Stimulated activated naive CD4-positive, alpha-beta T cell (primary cell): Measurements from ENCODE around the gene NKAIN2.

Experiments
- DNase-seq, 6 experiments: peaks; one replicate each; lab custom pipeline; 2025; lab: John Stamatoyannopoulos, UW

The NKAIN2 gene

DNA sequence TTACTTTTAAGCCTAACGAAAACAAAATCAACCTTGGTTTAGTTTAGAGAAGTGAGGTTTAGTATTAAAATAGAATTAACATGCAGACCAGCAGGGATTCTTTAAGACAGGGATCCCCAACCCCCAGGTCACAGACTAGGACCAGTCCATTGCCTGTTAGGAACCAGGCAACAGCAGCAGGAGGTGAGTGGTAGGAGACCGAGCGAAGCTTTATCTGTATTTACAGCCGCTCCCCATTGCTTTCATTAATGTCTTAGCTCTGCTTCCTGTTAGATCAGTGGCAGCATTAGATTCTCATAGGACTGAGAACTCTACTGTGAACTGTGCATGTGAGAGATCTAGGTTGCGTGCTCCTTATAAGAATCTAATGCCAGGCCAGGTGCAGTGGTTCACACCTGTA, 225.9 kb downstream of the NKAIN2 start:
- DNase-seq, result no peak

- DNase-seq, result no peak
Observed at GRCh38 chr6:124033501-124033900, 229.8 kb downstream of the NKAIN2 start.

DNA sequence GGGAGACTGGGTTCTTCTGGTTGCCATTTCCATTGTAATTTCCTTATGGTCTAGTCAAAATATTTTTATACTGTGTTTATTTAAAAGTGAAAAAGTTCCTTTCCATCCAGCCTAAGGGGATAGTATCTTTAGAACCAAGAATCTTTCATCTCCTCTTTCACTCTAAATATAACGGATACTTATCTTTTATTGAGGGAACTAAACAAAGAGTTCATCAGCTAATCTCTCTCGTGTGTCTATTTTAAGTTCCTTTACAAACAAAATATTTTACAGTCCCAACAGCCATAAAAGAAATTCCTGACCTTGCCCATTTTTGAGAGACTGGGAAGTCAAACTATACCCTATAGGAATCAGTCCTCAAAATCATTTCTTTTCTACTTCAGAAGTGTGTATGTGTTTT, 232.7 kb downstream of the NKAIN2 start:
- DNase-seq, result no peak

DNA sequence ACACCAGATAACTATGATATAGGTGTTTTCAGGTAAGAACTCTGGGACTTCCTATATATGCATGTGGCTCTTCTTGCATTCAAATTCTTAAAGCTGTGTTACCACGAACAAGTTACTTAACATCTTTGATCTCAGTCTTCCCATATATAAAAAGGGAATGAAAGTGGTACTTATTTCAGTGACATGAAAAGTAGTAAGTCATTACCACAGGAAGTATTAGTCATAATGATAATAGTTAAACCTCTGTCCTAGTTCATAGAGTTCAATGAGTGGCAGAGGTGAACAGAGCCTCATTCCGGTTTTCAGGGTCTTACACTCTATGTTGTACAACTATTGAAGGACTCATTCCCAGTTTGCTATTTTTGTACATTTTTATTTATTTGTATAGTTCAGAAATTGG, 237.0 kb downstream of the NKAIN2 start:
- no peak for DNase-seq

- DNase-seq, result no peak
Observed at GRCh38 chr6:124052120-124052519, 248.5 kb downstream of the NKAIN2 start.

GRCh38 chr6:124053315-124053714, 249.7 kb downstream of the NKAIN2 start:
- no peak for DNase-seq

GRCh38 chr6:124054034-124054433, 250.4 kb downstream of the NKAIN2 start:
- DNase-seq, result no peak

- DNase-seq, result no peak
Observed at GRCh38 chr6:124055395-124055794, 251.7 kb downstream of the NKAIN2 start.

DNA sequence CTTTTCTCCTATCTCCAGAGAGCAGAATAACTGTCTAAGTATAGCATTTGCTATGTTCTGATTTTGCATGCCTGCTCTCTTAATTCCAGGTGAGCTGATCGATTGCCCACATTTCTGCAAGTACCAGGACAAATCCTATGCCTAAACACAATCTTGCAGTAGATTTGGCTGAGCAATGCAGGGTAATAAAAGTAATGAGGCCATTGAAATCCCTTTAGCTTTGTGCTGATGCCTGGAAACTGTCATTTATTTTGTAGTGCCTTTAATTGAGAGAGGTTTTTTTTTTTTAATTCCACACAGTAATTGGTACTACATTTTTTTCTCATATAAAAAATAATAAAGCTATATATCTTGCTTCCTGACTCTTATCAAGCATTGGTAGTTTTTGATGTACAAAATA, 252.3 kb downstream of the NKAIN2 start:
- no peak for DNase-seq

DNA sequence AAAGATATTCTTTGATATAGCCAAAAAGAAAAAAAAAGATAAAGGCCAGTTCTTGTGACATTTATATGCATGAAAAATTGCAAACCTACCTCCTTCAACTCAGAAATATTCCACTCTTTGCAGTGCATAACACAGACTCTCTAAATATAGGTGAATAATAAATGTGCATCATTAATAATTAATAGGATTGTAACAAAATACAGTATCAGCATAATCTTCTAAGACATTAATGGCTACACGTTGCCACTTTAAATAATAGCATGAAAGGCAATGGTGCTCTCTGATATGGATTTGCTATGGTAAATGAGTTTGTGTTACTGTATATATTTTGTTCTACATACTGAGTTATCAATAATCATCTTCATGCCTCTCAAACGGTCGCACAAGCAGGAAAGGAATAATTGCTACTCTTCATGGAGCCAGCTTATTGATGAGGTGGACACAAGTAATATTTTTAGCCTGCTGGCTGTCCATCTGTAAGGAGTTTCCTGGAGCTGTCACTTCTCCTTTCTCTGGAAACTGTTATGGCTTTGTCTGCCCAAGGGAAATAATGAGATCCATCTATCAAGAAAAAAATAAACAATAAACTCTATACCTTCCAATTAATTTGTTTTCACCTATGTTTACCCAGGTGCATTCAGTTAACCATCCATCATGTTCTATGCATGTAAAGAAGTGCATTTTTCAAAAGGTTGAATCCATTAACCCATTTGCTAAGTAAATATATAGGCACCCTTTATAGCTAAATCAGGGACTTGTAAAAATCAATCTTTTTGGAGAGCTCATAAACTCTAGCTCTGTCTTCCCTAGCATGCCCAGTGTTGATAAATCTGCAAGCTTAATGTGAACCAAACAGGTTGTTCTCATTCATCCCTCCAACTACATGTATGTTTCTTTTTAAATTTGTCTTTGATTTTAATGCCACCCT, 253.0 kb downstream of the NKAIN2 start:
- DNase-seq, result no peak

- DNase-seq, result no peak
Observed at GRCh38 chr6:124057461-124057860, 253.8 kb downstream of the NKAIN2 start.

DNA sequence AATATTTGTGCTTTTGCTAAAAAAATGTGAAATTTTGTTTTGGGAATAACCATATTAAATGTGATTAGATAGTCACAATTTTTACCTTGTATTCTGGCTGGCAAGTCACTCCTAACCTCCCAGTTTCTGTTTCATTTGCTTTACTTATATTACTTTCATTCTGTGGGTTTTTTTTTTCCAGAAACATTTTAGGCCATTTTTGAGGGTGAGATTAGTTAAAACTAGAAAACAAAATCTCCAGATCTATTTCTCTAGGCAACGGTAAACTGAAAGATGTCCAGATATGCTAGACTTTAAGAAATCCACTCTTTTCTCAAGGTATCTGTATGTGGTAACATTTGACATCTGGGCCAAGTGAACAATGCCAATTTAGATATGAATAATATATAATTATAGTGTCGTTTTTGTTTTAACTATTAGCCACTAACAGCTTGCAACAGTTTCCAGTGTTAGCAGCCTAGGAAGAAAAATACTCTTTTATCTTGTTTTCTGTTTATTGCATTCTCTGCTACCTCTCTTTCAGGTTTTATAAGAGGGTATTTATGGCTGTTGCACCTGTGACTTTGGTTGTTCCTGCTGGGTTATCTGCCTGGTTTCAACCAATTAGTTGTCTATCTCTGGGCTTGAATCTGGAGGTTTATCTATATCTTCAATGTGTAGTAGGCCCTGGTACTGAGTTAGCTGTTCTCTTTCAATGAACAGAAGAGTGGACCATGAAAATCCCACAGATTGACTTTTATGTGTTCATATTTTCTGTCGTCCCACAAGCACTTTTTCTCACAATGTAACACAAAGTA, 260.9 kb downstream of the NKAIN2 start:
- DNase-seq, result no peak

GRCh38 chr6:124066269-124066668, 262.6 kb downstream of the NKAIN2 start:
- no peak for DNase-seq

DNA sequence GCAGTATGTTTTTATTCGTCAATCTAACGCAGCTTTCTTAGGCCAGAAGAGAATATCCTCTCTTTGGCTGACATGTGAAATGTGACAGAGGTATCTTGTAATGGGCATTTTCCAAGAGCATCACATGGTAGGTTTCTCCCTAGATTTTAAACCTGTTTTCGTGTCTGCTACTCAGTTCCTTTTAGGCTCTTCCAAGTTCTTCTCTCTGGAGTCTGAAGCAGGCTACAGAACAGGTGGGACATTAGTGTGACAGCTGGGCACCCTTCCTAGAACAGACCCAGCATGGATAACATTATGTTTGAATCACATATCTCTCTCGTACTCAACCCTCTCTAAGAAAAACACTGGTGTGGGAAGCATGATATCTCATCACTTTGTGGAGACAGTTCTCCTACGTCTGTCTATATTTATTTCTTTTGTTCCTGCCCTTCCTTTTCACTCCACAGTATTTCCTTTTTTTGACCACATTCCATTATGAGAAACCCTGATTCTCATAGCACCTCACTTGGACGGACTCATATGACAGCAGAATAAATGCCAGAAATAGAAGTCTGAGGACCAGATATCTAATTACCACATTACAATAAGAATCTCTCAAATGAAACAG, 263.4 kb downstream of the NKAIN2 start:
- no peak for DNase-seq

- no peak for DNase-seq
Observed at GRCh38 chr6:124069230-124069950, 265.7 kb downstream of the NKAIN2 start.

DNA sequence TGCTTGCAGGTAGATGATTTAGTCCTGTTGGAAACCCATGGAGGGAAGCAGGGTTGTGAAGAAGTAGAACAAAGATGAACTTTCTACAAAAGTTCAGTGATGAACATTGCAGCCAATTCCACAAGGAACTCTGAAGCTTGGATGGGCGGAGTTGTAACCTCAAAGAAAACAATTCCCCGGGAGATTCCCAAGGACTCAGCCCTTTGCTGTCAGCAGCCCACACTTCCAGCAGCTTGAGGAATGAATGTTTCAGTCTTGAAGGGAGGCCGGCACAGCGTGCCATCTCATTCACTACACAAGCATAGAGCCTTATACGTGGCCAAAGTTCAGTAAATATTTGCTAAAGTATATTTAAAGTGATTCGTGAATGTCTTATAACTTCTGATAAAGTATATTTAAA, 269.4 kb downstream of the NKAIN2 start:
- DNase-seq, result no peak

DNA sequence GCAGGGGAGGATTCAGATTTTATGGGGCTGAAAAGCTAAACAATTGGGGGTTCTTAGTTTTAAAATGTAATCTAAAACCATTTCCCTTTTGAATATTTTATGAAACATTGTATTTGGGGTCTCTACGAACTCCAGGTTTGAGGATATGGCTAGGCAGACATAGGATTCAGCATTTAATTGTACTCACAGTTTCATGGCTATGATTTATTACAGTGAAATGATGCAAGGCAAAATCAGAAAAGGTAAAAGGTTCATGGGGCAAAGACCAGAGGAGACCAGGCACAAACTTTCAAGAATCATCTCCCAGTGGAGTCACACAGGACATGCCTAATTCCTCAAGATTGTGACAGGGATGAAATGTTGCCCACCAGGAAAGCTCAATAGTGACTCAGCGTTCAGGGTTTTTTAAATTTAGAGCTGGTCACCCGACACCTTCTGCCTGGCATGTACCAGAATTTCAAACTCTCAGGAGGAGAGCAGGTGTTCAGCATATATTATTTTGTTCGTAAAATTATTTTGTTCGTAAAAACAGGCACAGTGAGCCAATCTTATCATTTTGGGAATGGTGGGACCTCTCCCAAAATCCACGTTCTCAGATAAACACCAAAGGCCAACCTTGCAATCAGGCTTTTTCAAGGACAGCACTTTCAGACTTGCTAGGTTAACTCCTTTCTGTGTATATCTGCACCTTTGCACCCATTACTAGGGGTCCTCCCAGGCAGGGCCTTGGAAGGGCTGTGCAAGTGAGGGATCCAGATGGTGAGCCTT, 270.3 kb downstream of the NKAIN2 start:
- no peak for DNase-seq

GRCh38 chr6:124074606-124075005, 270.9 kb downstream of the NKAIN2 start:
- DNase-seq, result no peak

GRCh38 chr6:124076336-124077048, 272.8 kb downstream of the NKAIN2 start:
- no peak for DNase-seq

GRCh38 chr6:124078169-124078568, 274.5 kb downstream of the NKAIN2 start:
- DNase-seq, result no peak

DNA sequence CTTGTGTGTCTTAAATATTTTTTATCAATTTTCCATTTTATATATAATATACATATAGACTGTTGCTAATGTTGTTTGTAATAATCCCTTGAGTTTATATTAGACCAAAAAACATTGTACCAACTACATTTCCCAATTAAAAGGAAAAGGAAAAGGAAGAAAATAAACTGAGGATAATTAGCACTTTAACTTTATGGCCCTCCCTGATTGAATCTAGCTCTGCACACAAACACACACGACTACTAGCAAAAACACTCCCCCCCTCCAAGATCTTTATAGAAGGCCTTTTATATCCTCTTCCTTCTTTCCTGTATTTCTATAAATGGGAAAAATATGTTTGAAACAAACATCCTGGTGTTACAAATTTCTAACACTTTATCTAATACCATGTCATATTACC, 276.8 kb downstream of the NKAIN2 start:
- DNase-seq, result no peak
